Retinal pigment epithelial cell (primary cell): ENCODE data around the gene EPM2A.
"Not testable (repeated sequence)": the region's sequence is repeated elsewhere in the genome, so short reads cannot be mapped to it uniquely, and the experiment has no call there.

Source experiments
- DNase-seq: peaks from one replicate; pipeline ENCODE4 v3.0.0-alpha.2; 2010; ENCODE audit warnings: low read depth
- H3K4me3 ChIP-seq: 2 replicates; pipeline ENCODE4 v1.5.1; 2011; ENCODE audit warnings: mild to moderate bottlenecking, low read length, control low read depth, moderate library complexity
- TF ChIP-seq, protein P1 (sequence below): conservative IDR thresholded peaks from 2 replicates; pipeline ENCODE4 v1.5.1; 2011; ENCODE audit warnings: low read depth, low read length, control low read depth, inconsistent platforms

The EPM2A gene

GRCh38 chr6:145704143-145704781 lies 31.1 kb downstream of the EPM2A start:
- no peak overlapping the region for H3K4me3 ChIP-seq
- no peak for DNase-seq
- TF ChIP-seq, protein P1, sequence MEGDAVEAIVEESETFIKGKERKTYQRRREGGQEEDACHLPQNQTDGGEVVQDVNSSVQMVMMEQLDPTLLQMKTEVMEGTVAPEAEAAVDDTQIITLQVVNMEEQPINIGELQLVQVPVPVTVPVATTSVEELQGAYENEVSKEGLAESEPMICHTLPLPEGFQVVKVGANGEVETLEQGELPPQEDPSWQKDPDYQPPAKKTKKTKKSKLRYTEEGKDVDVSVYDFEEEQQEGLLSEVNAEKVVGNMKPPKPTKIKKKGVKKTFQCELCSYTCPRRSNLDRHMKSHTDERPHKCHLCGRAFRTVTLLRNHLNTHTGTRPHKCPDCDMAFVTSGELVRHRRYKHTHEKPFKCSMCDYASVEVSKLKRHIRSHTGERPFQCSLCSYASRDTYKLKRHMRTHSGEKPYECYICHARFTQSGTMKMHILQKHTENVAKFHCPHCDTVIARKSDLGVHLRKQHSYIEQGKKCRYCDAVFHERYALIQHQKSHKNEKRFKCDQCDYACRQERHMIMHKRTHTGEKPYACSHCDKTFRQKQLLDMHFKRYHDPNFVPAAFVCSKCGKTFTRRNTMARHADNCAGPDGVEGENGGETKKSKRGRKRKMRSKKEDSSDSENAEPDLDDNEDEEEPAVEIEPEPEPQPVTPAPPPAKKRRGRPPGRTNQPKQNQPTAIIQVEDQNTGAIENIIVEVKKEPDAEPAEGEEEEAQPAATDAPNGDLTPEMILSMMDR = peak; percentile 34

DNA sequence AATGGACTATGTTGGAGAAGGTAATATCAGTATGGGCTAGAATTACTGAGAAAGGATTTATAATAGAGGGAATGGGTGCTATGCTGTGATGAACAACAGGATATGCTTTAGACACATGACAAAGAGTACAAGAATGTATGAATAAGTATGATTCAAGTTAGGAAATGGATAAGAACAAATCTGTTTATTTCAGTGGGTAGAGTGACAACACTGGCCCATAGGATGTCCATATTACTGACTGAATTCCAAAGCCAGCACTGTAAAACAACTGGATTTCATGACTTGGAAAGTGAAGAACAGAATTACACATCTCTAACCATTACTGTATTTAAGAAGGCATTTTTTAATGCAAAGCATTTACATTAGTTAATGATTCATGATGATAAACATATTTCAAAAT lies 35.9 kb downstream of the EPM2A start:
- TF ChIP-seq, protein P1 = no peak
- peak; percentile 22 for DNase-seq
- no peak overlapping the region for H3K4me3 ChIP-seq

DNA sequence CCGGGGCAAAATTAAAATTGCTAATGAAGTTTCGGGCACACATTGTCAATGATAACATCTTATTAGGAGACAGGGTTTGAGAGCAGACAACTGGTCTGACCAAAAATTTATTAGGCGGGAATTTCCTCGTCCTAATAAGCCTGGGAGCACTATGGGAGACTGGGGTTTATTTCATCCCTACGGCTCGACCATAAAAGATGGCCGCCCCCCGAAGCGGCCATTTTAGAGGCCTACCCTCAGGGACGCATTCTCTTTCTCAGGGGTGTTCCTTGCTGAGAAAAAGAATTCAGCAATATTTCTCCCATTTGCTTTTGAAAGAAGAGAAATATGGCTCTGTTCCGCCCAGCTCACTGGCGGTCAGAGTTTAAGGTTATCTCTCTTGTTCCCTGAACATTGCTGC lies 37.9 kb downstream of the EPM2A start:
- not testable (repeated sequence) for DNase-seq, H3K4me3 ChIP-seq

DNA sequence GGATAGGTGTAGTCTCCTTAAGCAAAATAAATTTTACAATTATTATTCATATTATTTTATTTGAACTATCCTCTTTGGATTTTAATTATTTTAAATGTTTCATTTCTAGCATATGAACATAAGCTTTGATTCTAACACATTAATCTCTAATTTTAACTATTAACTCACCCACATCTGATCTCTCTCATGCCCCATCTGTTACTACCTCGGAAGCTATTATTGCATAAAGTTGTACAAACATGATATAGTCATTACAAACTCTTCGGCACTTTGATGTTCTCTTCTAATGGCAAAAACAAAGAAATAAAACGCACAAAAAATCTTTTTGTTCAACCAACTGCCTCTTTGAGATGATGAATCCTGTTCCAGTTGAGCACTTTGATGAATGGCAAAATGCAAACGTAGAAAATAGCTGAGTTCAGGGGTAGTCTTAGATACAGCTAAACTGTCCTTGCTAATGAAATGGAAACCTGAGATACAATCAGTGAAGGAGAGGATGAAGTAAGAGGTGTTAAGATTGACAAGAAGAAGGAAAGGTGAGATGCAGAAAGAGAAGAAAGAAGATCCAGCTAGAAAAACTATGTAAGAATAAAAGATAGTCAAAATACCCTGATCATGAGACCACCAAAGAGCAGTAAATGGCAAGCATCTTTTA lies 41.1 kb downstream of the EPM2A start:
- TF ChIP-seq, protein P1 = no peak
- no peak for DNase-seq
- H3K4me3 ChIP-seq = no peak overlapping the region

- no peak overlapping the region for H3K4me3 ChIP-seq
- TF ChIP-seq, protein P1 = no peak
- DNase-seq = no peak
These were observed 44.4 kb downstream of the EPM2A start for GRCh38 chr6:145690969-145691368.

DNA sequence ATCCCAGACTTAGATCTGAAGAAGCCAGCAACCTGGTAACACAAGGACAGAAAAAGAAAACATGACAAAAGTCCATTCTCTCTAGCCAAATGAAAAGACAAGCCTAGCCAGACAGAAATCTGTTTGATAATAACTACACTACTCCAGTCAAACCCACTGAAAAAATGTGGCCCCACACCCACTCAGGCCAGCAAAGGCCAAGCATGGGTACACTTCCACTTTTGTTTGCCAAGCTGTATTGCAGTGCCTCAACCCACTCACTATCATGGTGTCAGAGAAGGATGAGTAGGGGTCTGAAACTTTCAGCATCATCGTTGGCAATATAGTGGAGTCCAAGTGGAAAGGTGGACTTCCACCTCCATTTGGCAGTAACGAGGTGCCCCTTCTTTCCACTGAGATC lies 45.8 kb downstream of the EPM2A start:
- DNase-seq = no peak
- TF ChIP-seq, protein P1 = no peak
- no peak overlapping the region for H3K4me3 ChIP-seq

DNA sequence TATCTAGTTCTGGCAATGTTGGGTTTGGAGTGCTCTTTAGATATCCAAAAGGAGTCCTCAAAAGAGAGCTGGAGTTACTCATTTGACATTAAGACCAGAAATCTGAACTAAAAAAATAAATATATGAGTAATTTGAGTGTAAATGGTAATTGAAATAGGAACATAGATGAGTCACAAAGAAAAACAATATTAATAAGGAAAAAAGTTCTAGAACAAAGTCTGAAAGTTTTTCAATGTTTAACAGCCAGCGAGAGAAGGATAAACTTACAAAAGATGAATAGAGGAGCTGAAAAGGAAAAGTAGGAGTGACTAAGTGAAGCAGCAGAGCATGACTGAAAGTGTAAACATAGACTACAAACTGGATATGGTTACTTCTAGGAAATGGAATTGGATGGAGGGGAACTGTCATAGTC lies 46.8 kb downstream of the EPM2A start:
- no peak for DNase-seq
- TF ChIP-seq, protein P1 = no peak
- H3K4me3 ChIP-seq = no peak overlapping the region
